A549 (cell line): ENCODE measurements around the gene CCDC83. TPM values are rescaled to one million over a fixed set of nuclear protein-coding genes. Genes with fewer than 3 reads are reported as not detected.

Experiments
- ATAC-seq, 2 experiments: fragments of 200-7000 bp in 1 of 2; fragments of >200 bp in 1 of 2; cut with Nextera tagmentation in 1 of 2; cut with Tn5 transposase in 1 of 2; 3 replicates each; pipeline versions ENCODE4 v1.8.0 to v1.9.1; 2018 to 2020; ENCODE audit warnings: mild to moderate bottlenecking in 1 of 2, moderate library complexity in 1 of 2
- CTCF ChIA-PET: fragments of 300-600 bp; sonication (Branson Sonifier 250); formaldehyde crosslinking; extraction: SDS; loops from one replicate; lab custom pipeline; 2021; ENCODE audit warnings: antibody characterized with exemption, inconsistent platforms; lab: Yijun Ruan, JAX
- POLR2A ChIA-PET: fragments of 350-600 bp; formaldehyde crosslinking; extraction: SDS; loops from one replicate; lab custom pipeline; 2021; ENCODE audit warnings: antibody characterized with exemption, inconsistent platforms; lab: Yijun Ruan, JAX
- DNase-seq, 2 experiments: peaks; one replicate each; pipeline versions ENCODE4 v3.0.0 to v3.0.0-alpha.2; 2011 to 2016; ENCODE audit warnings: low read depth in 1 of 2, low spot score in 1 of 2
- FAIRE-seq: peaks from 2 replicates; lab custom pipeline; 2011; peaks lifted over from hg19 to GRCh38; lab: Jason Lieb, UNC
- H3K27ac ChIP-seq, 2 experiments: fragments of >200 bp; sonication (Bioruptor Twin); formaldehyde crosslinking; 3 replicates each; pipeline ENCODE4 v1.5.1; 2016 to 2017
- H3K4me1 ChIP-seq: fragments of >200 bp; sonication (Bioruptor Twin); formaldehyde crosslinking; 3 replicates; pipeline ENCODE4 v1.6.1; 2016
- H3K4me2 ChIP-seq: fragments of >200 bp; sonication (Bioruptor Twin); formaldehyde crosslinking; 3 replicates; pipeline ENCODE4 v1.6.1; 2016
- H3K4me3 ChIP-seq: fragments of >200 bp; sonication (Bioruptor Twin); formaldehyde crosslinking; 3 replicates; pipeline ENCODE4 v1.5.1; 2016
- H3K9me3 ChIP-seq: fragments of >200 bp; sonication (Bioruptor Twin); formaldehyde crosslinking; 3 replicates; pipeline ENCODE4 v1.6.1; 2016
- BHLHE40 ChIP-seq: IDR thresholded peaks from 2 replicates; pipeline ENCODE4 v1.6.1; 2012; ENCODE audit warnings: low read depth, low read length, inconsistent platforms
- CEBPB ChIP-seq, 2 experiments: fragments of >200 bp in 1 of 2; sonication (Bioruptor Twin) in 1 of 2; formaldehyde crosslinking in 1 of 2; IDR thresholded peaks; 2 replicates each; pipeline ENCODE4 v1.6.1; 2012 to 2016
- CHD4 ChIP-seq: fragments of 200-600 bp; sonication (generic); IDR thresholded peaks from 2 replicates; pipeline ENCODE4 v1.6.1; 2016; ENCODE audit warnings: antibody characterized with exemption, mild to moderate bottlenecking, borderline replicate concordance
- EHF ChIP-seq: fragments of 250-450 bp; sonication (Bioruptor Pico); IDR thresholded peaks from 2 replicates; pipeline ENCODE4 v1.5.0; 2020; ENCODE audit warnings: mild to moderate bottlenecking
- EHMT2 ChIP-seq: fragments of 200-600 bp; sonication (generic); IDR thresholded peaks from 2 replicates; pipeline ENCODE4 v1.6.1; 2016; ENCODE audit warnings: antibody characterized with exemption, low read depth, mild to moderate bottlenecking, moderate library complexity
- ESRRA ChIP-seq: fragments of 150-350 bp; IDR thresholded peaks from 2 replicates; pipeline ENCODE4 v1.6.1; 2014; ENCODE audit warnings: mild to moderate bottlenecking, low read length, borderline replicate concordance
- FOXS1 ChIP-seq: fragments of 250-450 bp; sonication (Bioruptor Pico); IDR thresholded peaks from 2 replicates; pipeline ENCODE4 v1.5.0; 2020; ENCODE audit warnings: mild to moderate bottlenecking, moderate library complexity
- HEYL ChIP-seq: fragments of 250-450 bp; sonication (Bioruptor Pico); IDR thresholded peaks from 2 replicates; pipeline ENCODE4 v1.8.0; 2021; ENCODE audit warnings: mild to moderate bottlenecking, moderate library complexity
- HOXB13 ChIP-seq: fragments of 250-450 bp; sonication (Bioruptor Pico); IDR thresholded peaks from 2 replicates; pipeline ENCODE4 v1.5.0; 2020; ENCODE audit warnings: low read depth, mild to moderate bottlenecking, moderate library complexity
- JUN ChIP-seq, 2 experiments: fragments of >200 bp; sonication (Bioruptor Twin); formaldehyde crosslinking; IDR thresholded peaks; 2 replicates in 1 of 2; 3 replicates in 1 of 2; pipeline ENCODE4 v1.6.1; 2016 to 2017
- KDM5A ChIP-seq: fragments of 200-600 bp; sonication (generic); IDR thresholded peaks from 2 replicates; pipeline ENCODE4 v1.6.1; 2016; ENCODE audit warnings: antibody characterized with exemption, mild to moderate bottlenecking
- NPAS2 ChIP-seq: fragments of 250-450 bp; sonication (Bioruptor Pico); IDR thresholded peaks from 2 replicates; pipeline ENCODE4 v1.8.0; 2022; ENCODE audit warnings: mild to moderate bottlenecking, moderate library complexity, borderline replicate concordance
- NR3C1 ChIP-seq: fragments of >200 bp; sonication (Bioruptor Twin); formaldehyde crosslinking; IDR thresholded peaks from 3 replicates; pipeline ENCODE4 v1.6.1; 2017
- RCOR1 ChIP-seq: fragments of 150-350 bp; IDR thresholded peaks from 2 replicates; pipeline ENCODE4 v1.6.1; 2014; ENCODE audit warnings: antibody characterized with exemption, low read length, low read depth
- SMC3 ChIP-seq: fragments of >200 bp; sonication (Bioruptor Twin); formaldehyde crosslinking; IDR thresholded peaks from 3 replicates; pipeline ENCODE4 v1.6.1; 2018; ENCODE audit warnings: inconsistent platforms
- SREBF2 ChIP-seq: fragments of 450-650 bp; IDR thresholded peaks from 2 replicates; pipeline ENCODE4 v1.6.1; 2014; ENCODE audit warnings: mild to moderate bottlenecking, moderate library complexity
- TFCP2L1 ChIP-seq: fragments of 250-450 bp; sonication (Bioruptor Pico); IDR thresholded peaks from 2 replicates; pipeline ENCODE4 v1.5.0; 2021; ENCODE audit warnings: mild to moderate bottlenecking
- ZC3H11A ChIP-seq: fragments of 450-650 bp; IDR thresholded peaks from 2 replicates; pipeline ENCODE4 v1.6.1; 2014; ENCODE audit warnings: antibody characterized with exemption, mild to moderate bottlenecking
- ZFP36 ChIP-seq: fragments of 450-650 bp; IDR thresholded peaks from 2 replicates; pipeline ENCODE4 v1.6.1; 2014; ENCODE audit warnings: borderline replicate concordance; ENCODE audit not compliant: partially characterized antibody
- ZNF302 ChIP-seq: fragments of 250-450 bp; sonication (Bioruptor Pico); IDR thresholded peaks from 2 replicates; pipeline ENCODE4 v1.9.0; 2021; ENCODE audit warnings: inconsistent platforms, mild to moderate bottlenecking, moderate library complexity
- WGBS: methylation state at CpG from one replicate; pipeline ENCODE4 v1.1.6; 2017; ENCODE audit errors: missing lambda C conversion rate; 5-methylcytosine and 5-hydroxymethylcytosine counted together
- polyA plus RNA-seq, 4 experiments: library from polyadenylated mRNA; depleted of rRNA in 3 of 4; stranded (reverse); fragments of >200 nt; fragmentation: RNase III in 1 of 4; extraction: RNeasy Plus Mini Kit Qiagen cat#74134 plus additional on column Dnase treatment in 1 of 4; gene quantifications; 2 replicates in 3 of 4; 3 replicates in 1 of 4; pipeline ENCODE4 v1.2.3, GENCODE V29; 2011 to 2017
- TF ChIP-seq, protein P1 (sequence below): fragments of 450-650 bp; IDR thresholded peaks from 2 replicates; pipeline ENCODE4 v1.6.1; 2014; ENCODE audit warnings: antibody characterized with exemption
- TF ChIP-seq, protein P2 (sequence below): fragments of >200 bp; sonication (Bioruptor Twin); formaldehyde crosslinking; IDR thresholded peaks from 2 replicates; pipeline ENCODE4 v1.6.1; 2016
- TF ChIP-seq, protein P3 (sequence below): fragments of >200 bp; sonication (Bioruptor Twin); formaldehyde crosslinking; IDR thresholded peaks from 3 replicates; pipeline ENCODE4 v1.5.1; 2016

CCDC83 gene
- polyA plus RNA-seq, 2 of the 4 experiments (the other 2 are of a cell fraction), result not detected

DNA sequence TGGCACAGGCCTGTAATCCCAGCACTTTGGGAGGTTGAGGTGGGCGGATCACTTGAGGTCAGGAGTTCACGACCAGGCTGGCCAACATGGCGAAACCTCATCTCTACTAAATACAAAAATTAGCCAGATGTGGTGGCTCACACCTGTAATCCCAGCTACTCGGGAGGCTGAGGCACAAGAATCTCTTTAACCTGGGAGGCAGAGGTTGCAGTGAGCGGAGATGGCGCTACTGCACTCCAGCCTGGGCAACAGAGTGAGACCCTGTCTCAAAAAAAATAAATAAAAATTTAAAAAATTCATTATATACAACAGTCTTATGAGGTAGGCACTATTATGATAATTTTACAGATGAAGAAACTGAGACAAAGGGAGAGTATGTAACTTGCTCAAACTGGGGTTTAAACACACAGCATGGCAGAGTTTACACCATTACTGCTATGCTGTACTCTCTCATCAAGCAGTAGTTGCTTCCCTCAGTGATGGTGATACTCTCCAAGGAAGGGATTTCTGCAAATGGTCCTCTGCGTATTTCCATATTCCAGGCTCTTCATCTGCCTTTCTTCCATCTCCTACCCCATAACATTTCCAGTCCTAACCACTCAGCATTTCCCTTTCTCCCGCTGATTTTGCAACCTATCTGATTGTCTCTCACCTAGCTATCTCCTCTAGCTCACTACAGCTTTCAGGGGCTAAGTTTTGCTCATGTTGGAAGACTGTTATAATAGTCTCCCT, 95.3 kb downstream of the CCDC83 start:
- FAIRE-seq (no peak), DNase-seq (no peak), ATAC-seq (peak; percentile 3 to 37; a peak in 3 of 6 replicates)
- POLR2A ChIA-PET, result interaction anchor here (0.6 kb wide), 1 partner anchor 312 kb away, joined by 3 read pairs; no protein-coding TSS in a partner anchor
- H3K27ac ChIP-seq, result no peak overlapping the region
- H3K4me1 ChIP-seq, result peaks cover 15% of the 10 kb centered on the region
- TF ChIP-seq HEYL (CRISPR knock-in tag), result no peak
- no peak for TF ChIP-seq HOXB13 (CRISPR knock-in tag)
- TF ChIP-seq CHD4, result no peak
- TF ChIP-seq NPAS2 (CRISPR knock-in tag), result no peak
- no peak for TF ChIP-seq EHMT2
- no peak for TF ChIP-seq SREBF2
- TF ChIP-seq ZC3H11A, result no peak
- TF ChIP-seq, protein P1, sequence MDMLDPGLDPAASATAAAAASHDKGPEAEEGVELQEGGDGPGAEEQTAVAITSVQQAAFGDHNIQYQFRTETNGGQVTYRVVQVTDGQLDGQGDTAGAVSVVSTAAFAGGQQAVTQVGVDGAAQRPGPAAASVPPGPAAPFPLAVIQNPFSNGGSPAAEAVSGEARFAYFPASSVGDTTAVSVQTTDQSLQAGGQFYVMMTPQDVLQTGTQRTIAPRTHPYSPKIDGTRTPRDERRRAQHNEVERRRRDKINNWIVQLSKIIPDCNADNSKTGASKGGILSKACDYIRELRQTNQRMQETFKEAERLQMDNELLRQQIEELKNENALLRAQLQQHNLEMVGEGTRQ, result no peak
- TF ChIP-seq ESRRA, result no peak
- TF ChIP-seq EHF (CRISPR knock-in tag), result no peak
- TF ChIP-seq JUN (IDR thresholded peaks at IDR 0.05), result no peak
- TF ChIP-seq CEBPB (IDR thresholded peaks at IDR 0.05), result no peak
- TF ChIP-seq KDM5A, result no peak
- TF ChIP-seq SMC3, result no peak
- TF ChIP-seq, protein P2, sequence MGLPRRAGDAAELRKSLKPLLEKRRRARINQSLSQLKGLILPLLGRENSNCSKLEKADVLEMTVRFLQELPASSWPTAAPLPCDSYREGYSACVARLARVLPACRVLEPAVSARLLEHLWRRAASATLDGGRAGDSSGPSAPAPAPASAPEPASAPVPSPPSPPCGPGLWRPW, result no peak
- no peak for TF ChIP-seq ZNF302 (CRISPR knock-in tag)
- no peak for TF ChIP-seq RCOR1
- 93% methylated on average over 8 of the region's 8 CpGs for WGBS
- no peak overlapping the region for H3K4me2 ChIP-seq
- CTCF ChIA-PET, result no interaction called here
- H3K9me3 ChIP-seq, result no peaks in the 10 kb centered on the region
- H3K4me3 ChIP-seq, result no peak overlapping the region

DNA sequence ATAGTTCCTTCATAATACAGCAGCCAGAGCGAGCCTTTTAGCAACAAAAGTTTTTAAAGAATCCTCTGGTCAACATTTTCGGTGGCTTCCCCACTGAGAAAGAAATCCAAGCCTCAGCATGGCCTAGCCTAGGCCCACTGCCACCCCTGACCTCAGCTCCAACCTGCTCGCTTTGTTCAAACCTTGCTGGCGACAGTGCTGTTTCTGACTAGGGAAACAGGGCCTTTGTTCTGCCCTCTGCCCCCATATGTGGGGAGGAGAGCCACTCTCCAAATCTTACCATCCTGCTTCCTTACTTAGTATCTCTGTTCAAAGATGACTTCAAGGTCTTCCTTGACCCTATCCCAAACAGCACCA, 95.8 kb downstream of the CCDC83 start:
- ChIA-PET POLR2A (interaction anchor here (0.6 kb wide), 1 partner anchor 312 kb away, joined by 3 read pairs; no protein-coding TSS in a partner anchor), CTCF (no interaction called here)
- H3K4me3 ChIP-seq, result no peak overlapping the region
- peaks cover 18% of the 10 kb centered on the region for H3K4me1 ChIP-seq
- TF ChIP-seq, protein P3, sequence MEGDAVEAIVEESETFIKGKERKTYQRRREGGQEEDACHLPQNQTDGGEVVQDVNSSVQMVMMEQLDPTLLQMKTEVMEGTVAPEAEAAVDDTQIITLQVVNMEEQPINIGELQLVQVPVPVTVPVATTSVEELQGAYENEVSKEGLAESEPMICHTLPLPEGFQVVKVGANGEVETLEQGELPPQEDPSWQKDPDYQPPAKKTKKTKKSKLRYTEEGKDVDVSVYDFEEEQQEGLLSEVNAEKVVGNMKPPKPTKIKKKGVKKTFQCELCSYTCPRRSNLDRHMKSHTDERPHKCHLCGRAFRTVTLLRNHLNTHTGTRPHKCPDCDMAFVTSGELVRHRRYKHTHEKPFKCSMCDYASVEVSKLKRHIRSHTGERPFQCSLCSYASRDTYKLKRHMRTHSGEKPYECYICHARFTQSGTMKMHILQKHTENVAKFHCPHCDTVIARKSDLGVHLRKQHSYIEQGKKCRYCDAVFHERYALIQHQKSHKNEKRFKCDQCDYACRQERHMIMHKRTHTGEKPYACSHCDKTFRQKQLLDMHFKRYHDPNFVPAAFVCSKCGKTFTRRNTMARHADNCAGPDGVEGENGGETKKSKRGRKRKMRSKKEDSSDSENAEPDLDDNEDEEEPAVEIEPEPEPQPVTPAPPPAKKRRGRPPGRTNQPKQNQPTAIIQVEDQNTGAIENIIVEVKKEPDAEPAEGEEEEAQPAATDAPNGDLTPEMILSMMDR, result no peak
- TF ChIP-seq ZFP36, result no peak
- TF ChIP-seq SMC3, result no peak
- TF ChIP-seq RCOR1, result no peak
- TF ChIP-seq CEBPB (IDR thresholded peaks at IDR 0.05), result no peak
- no peak for TF ChIP-seq ZNF302 (CRISPR knock-in tag)
- TF ChIP-seq FOXS1 (CRISPR knock-in tag), result no peak
- no peak for TF ChIP-seq NR3C1
- no peak for TF ChIP-seq TFCP2L1 (CRISPR knock-in tag)
- TF ChIP-seq BHLHE40, result no peak
- 93% methylated on average over 4 of the region's 4 CpGs for WGBS
- ATAC-seq (peak; percentile 30 to 41; a peak in 3 of 6 replicates), DNase-seq (no peak), FAIRE-seq (no peak)
- H3K27ac ChIP-seq, result no peak overlapping the region
- H3K9me3 ChIP-seq, result no peaks in the 10 kb centered on the region
- H3K4me2 ChIP-seq, result no peak overlapping the region
